ENCODE measurements around the gene MMADHC. TPM values are rescaled to one million over a fixed set of nuclear protein-coding genes. Genes with fewer than 3 reads are reported as not detected.

Gene MMADHC
- total and polyA plus RNA-seq, 9 of the 15 experiments (the other 6 are each of a cell fraction or from before 2014, with no cell fraction given), result 187 to 850 (median 271) TPM

DNA sequence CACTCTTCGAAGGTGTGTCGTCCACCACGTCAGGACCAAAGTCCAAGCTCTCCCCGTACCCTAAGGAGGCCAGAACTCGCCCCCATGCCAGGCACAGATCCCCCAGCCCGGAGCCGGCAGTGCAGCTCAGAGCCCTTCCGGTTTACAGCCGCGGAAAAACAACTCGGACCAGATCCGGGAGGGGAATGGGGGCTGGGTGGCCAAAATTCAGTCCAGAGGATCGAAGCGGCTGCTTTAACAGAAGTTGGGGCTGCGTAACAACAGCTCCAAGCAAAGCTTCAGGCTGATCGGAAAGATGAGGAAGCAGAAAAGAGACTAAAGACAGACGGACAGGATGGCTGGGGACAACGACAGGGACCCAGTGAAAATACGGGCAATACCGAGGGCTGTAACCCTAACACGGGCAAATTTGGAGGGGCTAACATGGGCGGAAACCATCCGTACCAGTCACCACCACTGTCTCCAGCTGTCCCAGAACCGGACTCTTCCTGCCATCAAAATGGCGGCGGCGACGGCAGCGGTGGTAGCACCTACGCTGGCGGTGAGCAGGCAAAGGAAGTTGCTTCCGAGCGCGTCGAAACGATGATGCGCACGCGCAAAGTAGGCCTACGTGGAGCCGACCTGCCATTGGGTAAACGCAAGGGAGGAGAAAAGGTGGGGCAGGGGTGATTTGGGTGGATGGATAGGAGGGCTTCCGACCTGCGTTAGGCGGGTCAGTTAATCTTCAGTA, at the start of gene MMADHC (continued):
- TF ChIP-seq ZBTB40 (IDR thresholded peaks at IDR 0.05) (peak; percentile 82), ZBTB40 (CRISPR knock-in tag; IDR thresholded peaks at IDR 0.05) (no peak)

Data from K562 (cell line).